Neural crest cell (in vitro differentiated cells): Measurements from ENCODE around the gene TBC1D5. TPM values are rescaled to one million over a fixed set of nuclear protein-coding genes. Genes with fewer than 3 reads are reported as not detected.

Experiments used
- DNase-seq: peaks from one replicate; pipeline ENCODE4 v3.0.0; 2021; ENCODE audit warnings: low read depth, mixed read lengths, low spot score
- H3K27ac Mint-ChIP-seq: one replicate; pipeline ENCODE4 v1.8.0; 2021; ENCODE audit warnings: mild to moderate bottlenecking, mixed read lengths; ENCODE audit not compliant: unreplicated experiment
- H3K27me3 Mint-ChIP-seq: 2 replicates; pipeline ENCODE4 v1.8.0; 2021; ENCODE audit warnings: low read depth, mild to moderate bottlenecking, mixed read lengths
- H3K36me3 Mint-ChIP-seq: 2 replicates; pipeline ENCODE4 v1.8.0; 2021; ENCODE audit warnings: low read depth, mild to moderate bottlenecking, mixed read lengths
- H3K4me1 Mint-ChIP-seq: 2 replicates; pipeline ENCODE4 v1.8.0; 2021; ENCODE audit warnings: mixed read lengths
- H3K4me3 Mint-ChIP-seq: one replicate; pipeline ENCODE4 v1.8.0; 2021; ENCODE audit warnings: mild to moderate bottlenecking, mixed read lengths
- H3K9me3 Mint-ChIP-seq: 2 replicates; pipeline ENCODE4 v1.8.0; 2021; ENCODE audit warnings: mixed read lengths
- CTCF ChIP-seq: fragments of 200-600 bp; sonication (generic); conservative IDR thresholded peaks from 2 replicates; pipeline ENCODE4 v1.5.0; 2021; ENCODE audit warnings: antibody characterized with exemption, mild to moderate bottlenecking
- total RNA-seq: library from RNA; stranded (reverse); gene quantifications from 2 replicates; pipeline ENCODE4 v1.2.1, GENCODE V29; 2021

The TBC1D5 gene
- total RNA-seq, 1 donor from 2014 or later = 51.2 TPM

- H3K4me1 Mint-ChIP-seq = no peaks in the 10 kb centered on the region
- H3K27ac Mint-ChIP-seq = no peak overlapping the region
- no peak for DNase-seq
- H3K9me3 Mint-ChIP-seq = no peaks in the 10 kb centered on the region
- TF ChIP-seq CTCF = no peak
- H3K36me3 Mint-ChIP-seq = peaks cover 7% of the 10 kb centered on the region
- H3K4me3 Mint-ChIP-seq = no peak overlapping the region
- no peaks in the 10 kb centered on the region for H3K27me3 Mint-ChIP-seq
Observed at GRCh38 chr3:17387108-17387507, 355.3 kb downstream of the TBC1D5 start.

- peaks cover 2% of the 10 kb centered on the region for H3K36me3 Mint-ChIP-seq
- no peak overlapping the region for H3K4me3 Mint-ChIP-seq
- no peak overlapping the region for H3K27ac Mint-ChIP-seq
- TF ChIP-seq CTCF = no peak
- no peaks in the 10 kb centered on the region for H3K27me3 Mint-ChIP-seq
- DNase-seq = no peak
- H3K9me3 Mint-ChIP-seq = no peaks in the 10 kb centered on the region
- H3K4me1 Mint-ChIP-seq = no peaks in the 10 kb centered on the region
Observed at GRCh38 chr3:17386432-17386831, 356.0 kb downstream of the TBC1D5 start.

GRCh38 chr3:17384567-17385296 is 357.7 kb downstream of the TBC1D5 start:
- no peak for DNase-seq
- Mint-ChIP-seq H3K4me1 (no peaks in the 10 kb centered on the region), H3K27me3 (no peaks in the 10 kb centered on the region), H3K4me3 (no peak overlapping the region), H3K36me3 (no peaks in the 10 kb centered on the region), H3K9me3 (no peaks in the 10 kb centered on the region), H3K27ac (no peak overlapping the region)
- TF ChIP-seq CTCF = no peak

GRCh38 chr3:17373304-17373703 is 369.1 kb downstream of the TBC1D5 start:
- Mint-ChIP-seq H3K4me1 (no peaks in the 10 kb centered on the region), H3K9me3 (no peaks in the 10 kb centered on the region), H3K27me3 (no peaks in the 10 kb centered on the region), H3K27ac (no peak overlapping the region), H3K36me3 (no peaks in the 10 kb centered on the region), H3K4me3 (no peak overlapping the region)
- no peak for TF ChIP-seq CTCF
- DNase-seq = no peak

GRCh38 chr3:17372362-17373210 is 369.8 kb downstream of the TBC1D5 start:
- Mint-ChIP-seq H3K4me1 (no peaks in the 10 kb centered on the region), H3K27me3 (no peaks in the 10 kb centered on the region), H3K36me3 (no peaks in the 10 kb centered on the region), H3K4me3 (no peak overlapping the region), H3K27ac (no peak overlapping the region), H3K9me3 (no peaks in the 10 kb centered on the region)
- no peak for TF ChIP-seq CTCF
- DNase-seq = no peak
